ACC112 (cell line): Measurements from ENCODE around the gene C14orf93.

Experiments used
- H2AFZ ChIP-seq: fragments of 200-600 bp; sonication (generic); one replicate; pipeline ENCODE4 v1.6.0; 2017; ENCODE audit warnings: antibody characterized with exemption, low read length; ENCODE audit not compliant: unreplicated experiment
- H3K27ac ChIP-seq: fragments of 200-600 bp; sonication (generic); 2 replicates; pipeline ENCODE4 v1.5.1; 2014; ENCODE audit warnings: low read depth, mild to moderate bottlenecking, antibody characterized with exemption, low read length, moderate library complexity
- H3K27me3 ChIP-seq: fragments of 200-600 bp; sonication (generic); 2 replicates; pipeline ENCODE4 v1.6.1; 2014; ENCODE audit warnings: mild to moderate bottlenecking, antibody characterized with exemption, low read length, moderate library complexity, mixed read lengths; ENCODE audit not compliant: insufficient read depth
- H3K36me3 ChIP-seq: fragments of 200-600 bp; sonication (generic); 2 replicates; pipeline ENCODE4 v1.6.1; 2016; ENCODE audit warnings: mild to moderate bottlenecking, antibody characterized with exemption, low read length, moderate library complexity, mixed read lengths; ENCODE audit not compliant: insufficient read depth
- H3K4me1 ChIP-seq: fragments of 200-600 bp; sonication (generic); one replicate; pipeline ENCODE4 v1.6.1; 2016; ENCODE audit warnings: low read length, mixed read lengths; ENCODE audit not compliant: insufficient read depth, unreplicated experiment, control insufficient read depth
- H3K4me3 ChIP-seq: fragments of 200-600 bp; sonication (generic); 2 replicates; pipeline ENCODE4 v1.5.1; 2014; ENCODE audit warnings: mild to moderate bottlenecking, low read depth, low read length
- H3K79me2 ChIP-seq: fragments of 200-600 bp; sonication (generic); one replicate; pipeline ENCODE4 v1.6.0; 2016; ENCODE audit warnings: low read length; ENCODE audit not compliant: control insufficient read depth, unreplicated experiment, insufficient read depth

C14orf93 gene

DNA sequence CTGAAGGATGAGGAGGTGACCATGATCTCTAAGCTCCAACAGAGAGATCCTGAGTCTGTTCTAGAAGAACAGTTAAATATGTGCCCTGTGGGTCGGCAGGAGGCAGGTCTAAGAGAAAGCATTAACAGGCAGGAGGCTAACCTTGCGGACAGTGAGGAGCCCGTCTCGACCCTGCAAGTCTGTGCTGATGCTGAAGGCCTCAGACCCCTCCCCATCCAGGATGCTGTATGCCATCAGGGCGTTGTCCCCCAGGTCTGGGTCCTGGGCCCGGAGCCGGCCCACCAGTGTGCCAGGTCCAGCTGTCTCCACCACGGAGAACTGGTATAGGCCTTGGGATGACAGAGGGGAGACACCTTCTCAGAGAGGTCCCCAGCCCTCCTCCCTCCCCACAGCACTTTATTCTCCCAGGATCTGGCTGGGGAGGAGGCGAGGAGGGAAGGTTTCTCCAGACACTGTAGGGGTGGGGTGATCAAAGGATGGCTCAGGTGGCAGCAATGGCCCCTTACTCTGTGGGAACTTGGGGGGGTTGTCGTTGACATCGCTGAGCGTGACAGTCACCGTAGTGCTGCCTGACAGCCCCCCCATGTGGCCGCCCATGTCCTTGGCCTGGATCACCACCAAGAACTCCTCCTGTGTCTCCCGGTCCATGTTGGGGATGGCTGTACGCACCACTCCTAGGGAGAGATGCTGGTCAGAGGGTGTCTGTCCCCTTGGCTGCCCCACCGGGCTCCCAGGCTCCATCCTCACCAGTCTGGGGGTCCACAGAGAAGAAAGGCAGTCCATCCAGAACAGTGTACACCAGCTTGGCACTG, 44.3 kb upstream of the C14orf93 start:
- H3K4me3 ChIP-seq = no peak overlapping the region
- no peaks in the 10 kb centered on the region for H3K79me2 ChIP-seq
- no peak overlapping the region for H3K27ac ChIP-seq
- H3K36me3 ChIP-seq = no peaks in the 10 kb centered on the region
- H3K4me1 ChIP-seq = peaks cover 8% of the 10 kb centered on the region
- H2AFZ ChIP-seq = no peak overlapping the region
- H3K27me3 ChIP-seq = no peaks in the 10 kb centered on the region

DNA sequence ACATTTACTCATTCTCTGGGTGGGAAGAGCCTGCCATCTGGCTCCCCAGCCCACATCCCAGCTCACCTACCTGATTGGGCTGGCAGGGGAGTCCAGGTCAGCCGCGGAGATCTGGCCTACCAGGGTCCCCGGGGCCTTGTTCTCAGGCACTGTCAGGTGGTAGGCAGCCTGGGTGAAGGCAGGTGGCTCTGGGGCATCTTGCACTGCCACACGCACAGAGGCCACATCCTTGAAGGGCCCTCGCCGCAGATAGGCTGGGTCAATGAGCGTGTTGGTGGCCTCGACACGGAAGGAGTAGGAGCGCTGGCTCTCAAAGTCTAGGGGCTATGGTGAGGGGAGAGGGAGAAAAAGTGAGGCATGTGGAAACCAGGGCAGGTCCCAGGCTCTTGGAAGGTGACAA, 43.5 kb upstream of the C14orf93 start:
- Histone ChIP-seq H3K27ac (no peak overlapping the region), H3K36me3 (no peaks in the 10 kb centered on the region), H3K4me3 (no peak overlapping the region)

DNA sequence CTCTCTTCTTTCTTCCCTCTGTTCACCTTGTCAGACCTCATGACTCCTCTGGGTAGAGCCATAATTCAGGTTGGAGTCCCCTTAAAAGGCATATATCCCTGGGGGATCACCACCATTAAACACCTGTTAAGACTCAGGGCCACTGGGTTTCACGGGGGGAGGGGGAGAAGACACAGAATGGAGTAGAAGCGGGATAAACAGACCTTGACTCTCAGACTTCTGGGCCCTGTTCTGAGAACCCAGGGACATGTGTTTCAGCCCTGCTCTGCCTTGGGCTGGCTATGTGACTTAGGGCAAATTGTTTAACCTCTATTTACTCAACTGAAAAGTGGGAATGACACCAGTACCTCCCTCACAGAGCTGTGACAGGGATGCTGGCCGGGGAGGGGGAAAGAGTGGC, 42.7 kb upstream of the C14orf93 start:
- no peaks in the 10 kb centered on the region for H3K27me3 ChIP-seq
- H3K36me3 ChIP-seq = no peaks in the 10 kb centered on the region
- H3K4me1 ChIP-seq = peaks cover 8% of the 10 kb centered on the region
- no peak overlapping the region for H3K27ac ChIP-seq
- no peak overlapping the region for H3K4me3 ChIP-seq
- H2AFZ ChIP-seq = no peak overlapping the region
- no peaks in the 10 kb centered on the region for H3K79me2 ChIP-seq

More for the DNA sequence above, 43.5 kb upstream of the C14orf93 start:
- Histone ChIP-seq H3K79me2 (no peaks in the 10 kb centered on the region), H3K27me3 (no peaks in the 10 kb centered on the region), H3K4me1 (peaks cover 8% of the 10 kb centered on the region), H2AFZ (no peak overlapping the region)

DNA sequence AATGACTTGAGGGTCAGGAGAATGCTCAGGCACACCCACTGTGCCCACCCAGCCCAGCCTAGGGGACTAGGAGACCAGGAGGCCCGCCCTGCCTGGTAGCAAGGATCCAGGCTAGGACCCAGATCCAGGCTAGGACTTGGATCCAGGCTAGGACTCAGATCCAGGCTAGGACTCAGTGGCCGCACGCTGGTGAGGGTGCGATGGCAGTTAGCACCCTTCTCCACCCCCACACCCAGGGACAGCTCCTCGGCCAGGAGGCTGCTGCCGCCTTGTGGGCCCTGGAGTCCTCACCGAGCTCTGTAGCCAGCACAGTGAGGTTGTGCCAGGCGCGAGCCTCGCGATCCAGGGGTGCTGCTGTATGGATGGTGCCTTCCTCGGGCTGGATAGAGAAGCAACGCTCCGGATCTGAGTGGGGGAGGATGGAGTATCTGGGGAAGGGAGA, 42.3 kb upstream of the C14orf93 start:
- H3K36me3 ChIP-seq = no peaks in the 10 kb centered on the region
- H3K4me1 ChIP-seq = peaks cover 12% of the 10 kb centered on the region
- no peaks in the 10 kb centered on the region for H3K79me2 ChIP-seq
- no peaks in the 10 kb centered on the region for H3K27me3 ChIP-seq
- H3K27ac ChIP-seq = no peak overlapping the region
- H3K4me3 ChIP-seq = no peak overlapping the region
- H2AFZ ChIP-seq = no peak overlapping the region

DNA sequence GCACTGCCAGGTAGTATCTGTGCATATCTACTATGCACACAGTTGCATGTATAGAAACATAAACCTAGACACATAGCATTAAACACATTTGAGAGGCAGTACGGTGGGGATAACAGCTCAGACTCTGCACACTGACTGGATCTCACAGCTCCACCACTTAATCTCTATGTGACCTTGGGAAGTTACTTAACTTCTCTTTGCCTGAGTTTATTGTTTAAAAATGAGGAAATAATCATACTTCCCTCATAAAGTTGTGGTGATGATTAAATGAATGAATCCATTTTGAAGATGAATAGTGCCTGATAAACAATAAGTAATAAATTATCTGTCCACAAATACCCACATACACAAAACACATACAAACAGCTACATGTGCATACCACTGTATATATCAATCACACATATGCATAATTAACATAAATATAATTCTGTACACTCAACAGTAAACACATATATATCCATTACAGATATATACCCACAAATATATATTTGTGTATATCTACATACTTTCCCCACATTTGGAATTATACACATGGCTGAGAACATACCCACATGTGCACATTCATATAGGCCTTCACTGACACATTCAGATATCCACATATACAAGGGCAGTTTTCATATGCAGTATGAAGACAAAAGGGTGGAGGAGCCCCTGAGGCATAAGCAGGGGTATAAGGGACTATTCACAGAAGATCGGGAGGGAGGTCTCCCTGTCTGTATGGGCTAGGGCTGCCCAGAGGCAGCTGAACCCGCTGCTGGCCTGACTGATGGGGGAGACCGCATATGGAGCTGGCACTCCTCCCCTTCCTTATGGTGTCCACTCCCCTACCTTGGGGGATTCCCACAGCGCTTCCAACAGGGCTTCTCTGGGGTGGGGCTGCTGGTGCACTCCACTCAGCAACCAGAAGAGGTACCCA, 41.5 kb upstream of the C14orf93 start:
- Histone ChIP-seq H2AFZ (no peak overlapping the region), H3K4me3 (no peak overlapping the region), H3K27me3 (no peaks in the 10 kb centered on the region), H3K27ac (no peak overlapping the region), H3K4me1 (peaks cover 9% of the 10 kb centered on the region), H3K36me3 (no peaks in the 10 kb centered on the region), H3K79me2 (no peaks in the 10 kb centered on the region)

DNA sequence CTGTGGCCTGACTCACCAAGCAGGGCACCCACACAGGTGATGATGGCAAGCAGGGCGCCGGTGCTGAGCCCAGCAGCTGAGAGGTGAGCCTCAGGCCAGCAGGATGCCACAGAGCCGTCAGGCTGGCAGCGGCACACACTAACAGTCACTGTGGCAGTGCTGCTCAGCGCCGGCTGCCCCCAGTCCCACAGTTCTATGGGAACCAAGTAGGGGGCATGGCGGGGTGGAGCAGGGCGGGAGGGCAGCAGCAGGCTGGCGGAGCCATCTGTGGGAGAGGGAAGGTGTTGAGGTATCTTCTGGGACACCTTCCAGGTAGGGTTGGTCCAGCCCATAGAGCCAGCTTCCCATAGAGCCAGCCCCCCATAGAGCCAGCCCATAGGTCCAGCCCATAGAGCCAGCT, 39.1 kb upstream of the C14orf93 start:
- no peaks in the 10 kb centered on the region for H3K27me3 ChIP-seq
- H3K4me3 ChIP-seq = no peak overlapping the region
- H3K36me3 ChIP-seq = no peaks in the 10 kb centered on the region
- no peak overlapping the region for H3K27ac ChIP-seq
- H3K79me2 ChIP-seq = no peaks in the 10 kb centered on the region
- no peak overlapping the region for H2AFZ ChIP-seq
- H3K4me1 ChIP-seq = peaks cover 14% of the 10 kb centered on the region

DNA sequence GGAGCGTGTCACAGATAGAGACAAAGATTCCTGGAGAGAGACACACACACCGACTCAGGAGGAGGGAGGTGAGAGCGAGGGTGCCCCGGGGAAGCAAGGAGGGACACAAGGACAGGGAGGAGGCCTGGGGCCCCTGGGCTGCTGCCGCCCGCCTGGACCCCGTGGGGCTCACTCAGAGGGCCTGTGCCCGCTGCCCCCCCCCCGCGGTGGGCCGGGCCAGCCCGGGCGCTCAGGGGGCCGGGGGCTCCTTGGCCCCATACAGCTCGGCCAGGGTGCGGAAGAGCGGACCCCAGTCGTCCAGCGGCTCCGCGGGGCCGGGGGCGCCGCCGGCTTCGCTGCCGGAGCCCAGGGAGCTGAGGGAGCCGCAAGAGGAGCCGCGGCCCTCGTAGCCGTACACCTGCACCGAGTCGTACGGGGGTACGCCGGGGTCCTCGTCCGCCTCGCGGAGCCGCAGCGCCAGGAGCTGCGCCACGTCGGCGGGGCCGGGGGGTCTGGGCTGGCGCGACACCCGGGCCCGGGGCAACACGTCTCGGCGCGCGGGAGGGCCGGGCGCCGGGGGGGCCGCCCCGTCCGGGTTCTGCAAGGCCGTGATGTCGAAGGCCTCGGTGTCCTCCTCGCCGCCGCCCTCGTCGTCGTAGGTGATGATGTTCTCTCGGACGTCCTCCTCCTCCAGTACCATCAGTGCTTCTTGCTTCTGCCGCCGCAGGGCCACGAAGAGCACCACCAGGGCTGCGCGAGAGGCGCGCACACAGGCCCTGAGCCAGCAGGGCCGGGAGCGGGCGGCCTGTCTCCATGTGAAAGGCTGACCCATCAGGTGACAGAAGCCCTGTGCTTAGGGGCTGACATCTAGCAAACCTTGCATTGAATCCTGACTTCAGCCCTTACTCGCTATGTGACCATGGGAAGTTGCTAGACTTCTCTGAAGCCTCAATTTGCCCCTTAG, 38.1 kb upstream of the C14orf93 start:
- Histone ChIP-seq H3K27me3 (no peaks in the 10 kb centered on the region), H3K36me3 (no peaks in the 10 kb centered on the region), H3K4me1 (peaks cover 14% of the 10 kb centered on the region)

DNA sequence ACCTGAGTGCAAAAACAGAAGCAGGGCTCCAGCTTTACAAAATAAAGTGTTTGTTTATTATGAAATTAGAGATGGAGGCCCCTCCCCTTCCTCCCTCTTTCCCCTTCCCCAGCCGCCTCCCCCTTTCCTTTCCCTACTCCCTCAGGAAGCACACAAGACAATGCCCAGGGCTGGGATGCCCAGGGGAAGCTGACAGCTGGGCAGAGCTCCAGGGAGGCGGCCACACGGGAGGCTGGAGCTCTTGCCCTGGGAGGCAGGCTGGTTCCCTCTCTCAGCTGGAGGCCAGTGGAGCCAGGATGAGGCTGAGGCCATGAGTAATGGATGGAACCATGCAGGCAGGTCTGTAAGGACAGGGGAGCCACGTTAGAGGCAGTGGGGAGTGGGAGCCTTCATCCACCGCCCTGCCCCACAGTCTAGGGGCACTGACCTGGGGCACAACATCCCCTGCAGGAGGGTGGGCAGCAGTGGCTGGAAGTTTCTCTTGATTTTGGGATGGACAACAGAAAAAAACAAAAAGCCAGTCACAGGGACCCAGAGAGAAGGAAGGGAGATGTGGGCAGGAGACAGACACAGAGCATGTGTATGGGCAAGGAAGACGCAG, 37.2 kb upstream of the C14orf93 start:
- Histone ChIP-seq H3K79me2 (no peaks in the 10 kb centered on the region), H3K4me1 (peaks cover 14% of the 10 kb centered on the region), H3K27me3 (no peaks in the 10 kb centered on the region), H3K27ac (no peak overlapping the region), H3K4me3 (no peak overlapping the region), H3K36me3 (no peaks in the 10 kb centered on the region), H2AFZ (no peak overlapping the region)

More for the DNA sequence above, 38.1 kb upstream of the C14orf93 start:
- Histone ChIP-seq H2AFZ (no peak overlapping the region), H3K4me3 (no peak overlapping the region), H3K79me2 (no peaks in the 10 kb centered on the region), H3K27ac (no peak overlapping the region)

DNA sequence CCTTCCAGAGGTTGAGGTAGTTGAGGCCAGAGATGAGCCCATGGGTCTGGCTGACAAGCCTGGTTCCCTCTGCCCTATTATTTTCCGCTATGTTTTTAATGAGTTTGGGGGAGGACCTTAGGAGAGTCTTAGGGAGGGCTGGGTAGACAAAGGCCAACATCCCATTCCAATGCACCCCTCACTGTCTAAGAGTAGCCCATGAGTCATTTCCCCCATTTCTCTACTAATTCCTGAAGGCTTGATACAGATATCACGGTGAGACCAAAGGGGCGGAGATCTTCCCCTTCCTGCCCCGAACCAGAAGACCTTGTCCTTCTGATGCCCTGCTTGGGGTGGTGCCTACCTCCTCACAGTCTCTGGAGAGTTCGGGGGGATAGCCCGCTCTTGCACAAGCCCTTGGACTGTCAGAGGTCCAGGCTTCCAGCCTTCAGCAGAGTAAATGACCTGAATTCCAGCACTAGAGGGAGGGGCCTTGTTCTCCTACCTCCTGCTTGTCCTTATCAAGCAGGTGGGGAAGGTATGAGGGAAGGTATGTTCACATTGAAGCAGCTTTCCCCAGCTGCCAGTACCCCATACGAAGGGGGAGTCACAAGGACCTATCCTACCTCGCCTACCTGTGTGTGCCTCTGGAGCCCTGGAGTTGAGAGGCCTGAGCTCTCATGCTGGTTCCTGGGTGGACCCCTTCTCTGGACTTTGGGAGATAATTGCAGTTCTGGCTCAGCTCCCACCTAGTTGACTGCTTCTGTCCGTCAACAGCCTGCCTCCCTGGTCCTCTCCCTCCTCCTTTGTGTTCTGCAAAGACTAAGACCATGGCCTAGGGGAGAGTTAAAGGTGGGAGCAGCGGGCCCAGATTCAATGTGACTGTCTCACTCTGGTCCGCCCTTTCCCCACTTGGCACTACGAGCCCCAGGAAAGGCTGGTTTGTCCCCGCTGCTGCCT, 35.7 kb upstream of the C14orf93 start:
- no peak overlapping the region for H3K4me3 ChIP-seq
- peaks cover 14% of the 10 kb centered on the region for H3K4me1 ChIP-seq
- H3K27me3 ChIP-seq = no peaks in the 10 kb centered on the region
- no peak overlapping the region for H3K27ac ChIP-seq
- no peaks in the 10 kb centered on the region for H3K79me2 ChIP-seq
- no peaks in the 10 kb centered on the region for H3K36me3 ChIP-seq
- H2AFZ ChIP-seq = no peak overlapping the region
